Activated CD8-positive, alpha-beta T cell treated with anti-CD3 and anti-CD28 coated beads for 36 hours (primary cell): ENCODE measurements around the gene ANGPT4. TPM values are rescaled to one million over a fixed set of nuclear protein-coding genes. Genes with fewer than 3 reads are reported as not detected.
A peak's percentile ranks its signal among the peaks of the same experiment; 100 is the strongest.

ENCODE experiments used
- ATAC-seq: fragments of 200-7000 bp; cut with Tn5 transposase; one replicate; pipeline ENCODE4 v1.10.0; 2021; ENCODE audit warnings: mild to moderate bottlenecking, moderate library complexity
- CTCF ChIA-PET: fragments of 350-600 bp; sonication (Branson Sonifier 250); formaldehyde crosslinking; loops from one replicate; lab custom pipeline; 2021; ENCODE audit warnings: antibody characterized with exemption; lab: Charles Lee
- POLR2A ChIA-PET: fragments of 350-600 bp; sonication (Branson Sonifier 250); formaldehyde crosslinking; loops from one replicate; lab custom pipeline; 2021; ENCODE audit warnings: antibody characterized with exemption; lab: Charles Lee
- DNase-seq: peaks from one replicate; pipeline ENCODE4 v3.0.0-alpha.2; 2020
- H3K27ac Mint-ChIP-seq: one replicate; pipeline ENCODE4 v1.8.0; 2021; ENCODE audit warnings: mild to moderate bottlenecking, mixed read lengths
- H3K27me3 Mint-ChIP-seq: one replicate; pipeline ENCODE4 v1.8.0; 2021; ENCODE audit warnings: mixed read lengths
- H3K36me3 Mint-ChIP-seq: one replicate; pipeline ENCODE4 v1.8.0; 2021; ENCODE audit warnings: low read depth, mixed read lengths
- H3K4me1 Mint-ChIP-seq: one replicate; pipeline ENCODE4 v1.8.0; 2021; ENCODE audit warnings: low read depth, mixed read lengths
- H3K4me3 Mint-ChIP-seq: one replicate; pipeline ENCODE4 v1.8.0; 2021; ENCODE audit warnings: mild to moderate bottlenecking, moderate library complexity, mixed read lengths
- H3K9me3 Mint-ChIP-seq: one replicate; pipeline ENCODE4 v1.8.0; 2021; ENCODE audit warnings: mixed read lengths
- CTCF ChIP-seq: fragments of 200-600 bp; IDR thresholded peaks from one replicate; pipeline ENCODE4 v1.8.0; 2022; ENCODE audit warnings: antibody characterized with exemption, mild to moderate bottlenecking
- intact Hi-C: fragments of 100-400 bp; cut with micrococcal nuclease; formaldehyde crosslinking; loops from one replicate; pipeline ENCODE4 v1.10.0; 2022
- total RNA-seq, 2 experiments: library from RNA; stranded (reverse); gene quantifications; one replicate each; pipeline ENCODE4 v1.2.3, GENCODE V29; 2021

Gene ANGPT4
- total RNA-seq, 2 experiments from 2014 or later: not detected

- intact Hi-C loops: no loop called here
- CTCF ChIA-PET: interaction anchor here (1.6 to 2.5 kb wide), 2 partner anchors 15 to 32 kb away, joined by 3 to 9 read pairs; partner anchors contain the start of gene FAM110A
- H3K27ac Mint-ChIP-seq: no peak overlapping the region
These were observed 67.9 kb downstream of the ANGPT4 start for GRCh38 chr20:848193-848592.

GRCh38 chr20:846894-847278 lies 69.2 kb downstream of the ANGPT4 start:
- intact Hi-C loops: no loop called here
- DNase-seq: peak; percentile 81
- peaks cover 47% of the 10 kb centered on the region for H3K4me1 Mint-ChIP-seq
- H3K27ac Mint-ChIP-seq: peak overlapping the region; percentile 98
- peaks cover 1% of the 10 kb centered on the region for H3K9me3 Mint-ChIP-seq
- ATAC-seq: peak; percentile 45
- ChIA-PET POLR2A (interaction anchor here (0.6 to 1.5 kb wide), 3 partner anchors 9 to 14 kb away, joined by 3 to 8 read pairs (median 4); partner anchors contain the start of gene FAM110A), CTCF (interaction anchor here (1.0 to 2.5 kb wide), 6 partner anchors 12 to 109 kb away, joined by 3 to 9 read pairs (median 4); partner anchors contain the start of gene FAM110A)
- no peak for TF ChIP-seq CTCF
- peak overlapping the region; percentile 84 for H3K4me3 Mint-ChIP-seq
- H3K36me3 Mint-ChIP-seq: peaks cover 21% of the 10 kb centered on the region
- H3K27me3 Mint-ChIP-seq: no peaks in the 10 kb centered on the region

More at GRCh38 chr20:848193-848592, 67.9 kb downstream of the ANGPT4 start:
- H3K4me1 Mint-ChIP-seq: peaks cover 46% of the 10 kb centered on the region
- ATAC-seq (no peak), DNase-seq (no peak)
- POLR2A ChIA-PET: interaction anchor here (1.7 kb wide), 1 partner anchor 17 kb away, joined by 6 read pairs; no protein-coding TSS in a partner anchor
- TF ChIP-seq CTCF: no peak
- no peak overlapping the region for H3K4me3 Mint-ChIP-seq
- peaks cover 21% of the 10 kb centered on the region for H3K36me3 Mint-ChIP-seq
- H3K9me3 Mint-ChIP-seq: peaks cover 2% of the 10 kb centered on the region
- no peaks in the 10 kb centered on the region for H3K27me3 Mint-ChIP-seq

GRCh38 chr20:845941-846893 lies 69.9 kb downstream of the ANGPT4 start:
- peaks cover 21% of the 10 kb centered on the region for H3K36me3 Mint-ChIP-seq
- peaks cover 47% of the 10 kb centered on the region for H3K4me1 Mint-ChIP-seq
- intact Hi-C loops: no loop called here
- ATAC-seq: peak; percentile 1
- no peak for TF ChIP-seq CTCF
- H3K9me3 Mint-ChIP-seq: peaks cover 1% of the 10 kb centered on the region
- CTCF ChIA-PET: interaction anchor here (1.0 to 2.5 kb wide), 5 partner anchors 13 to 110 kb away, joined by 3 to 9 read pairs (median 4); partner anchors contain the start of gene FAM110A
- H3K27ac Mint-ChIP-seq: peak overlapping the region; percentile 98
- H3K4me3 Mint-ChIP-seq: peak overlapping the region; percentile 84
- no peaks in the 10 kb centered on the region for H3K27me3 Mint-ChIP-seq
- DNase-seq: peak; percentile 39
- POLR2A ChIA-PET: interaction anchor here (0.6 to 1.5 kb wide), 3 partner anchors 9 to 13 kb away, joined by 3 to 8 read pairs (median 4); partner anchors contain the start of gene FAM110A

GRCh38 chr20:845226-845868 lies 70.8 kb downstream of the ANGPT4 start:
- ChIA-PET CTCF (no interaction called here), POLR2A (no interaction called here)
- no peak for ATAC-seq
- intact Hi-C loops: no loop called here
- DNase-seq: peak; percentile 31
- no peak for TF ChIP-seq CTCF
- peak overlapping the region; percentile 98 for H3K27ac Mint-ChIP-seq
- no peaks in the 10 kb centered on the region for H3K27me3 Mint-ChIP-seq
- H3K4me3 Mint-ChIP-seq: peak overlapping the region; percentile 84
- peaks cover 44% of the 10 kb centered on the region for H3K4me1 Mint-ChIP-seq
- H3K9me3 Mint-ChIP-seq: peaks cover under 1% of the 10 kb centered on the region
- H3K36me3 Mint-ChIP-seq: peaks cover 19% of the 10 kb centered on the region
